SK-N-SH treated with all-trans-retinoic acid at 6 μM for 48 hours (cell line): Measurements from ENCODE around the gene NUP43.

ENCODE experiments used
- ATAC-seq: fragments of 200-7000 bp; cut with Tn5 transposase; 3 replicates; pipeline ENCODE4 v1.9.1; 2020; ENCODE audit warnings: mild to moderate bottlenecking, moderate library complexity
- ARNTL ChIP-seq: fragments of 450-650 bp; formaldehyde crosslinking; IDR thresholded peaks from 2 replicates; pipeline ENCODE4 v1.5.0; 2020; ENCODE audit warnings: low read depth, mild to moderate bottlenecking, moderate library complexity, borderline replicate concordance
- CREB5 ChIP-seq: fragments of 250-450 bp; sonication (Bioruptor Pico); IDR thresholded peaks from 2 replicates; pipeline ENCODE4 v1.5.1; 2020; ENCODE audit warnings: low read depth, mild to moderate bottlenecking, moderate library complexity
- CSDC2 ChIP-seq: fragments of 250-450 bp; sonication (Bioruptor Pico); IDR thresholded peaks from 2 replicates; pipeline ENCODE4 v1.5.0; 2020; ENCODE audit warnings: mild to moderate bottlenecking, moderate library complexity
- CSRNP3 ChIP-seq: fragments of 250-450 bp; sonication (Bioruptor Pico); IDR thresholded peaks from 2 replicates; pipeline ENCODE4 v1.5.1; 2021; ENCODE audit warnings: mild to moderate bottlenecking, moderate library complexity
- ESRRG ChIP-seq: fragments of 250-450 bp; sonication (Bioruptor Pico); IDR thresholded peaks from 2 replicates; pipeline ENCODE4 v1.6.1; 2021; ENCODE audit warnings: mild to moderate bottlenecking
- GLIS3 ChIP-seq: fragments of 250-450 bp; sonication (Bioruptor Pico); IDR thresholded peaks from 2 replicates; pipeline ENCODE4 v1.5.0; 2020; ENCODE audit warnings: mild to moderate bottlenecking, moderate library complexity
- ISL1 ChIP-seq: fragments of 250-450 bp; sonication (Bioruptor Pico); IDR thresholded peaks from 2 replicates; pipeline ENCODE4 v2.1.2; 2022; ENCODE audit warnings: mild to moderate bottlenecking, moderate library complexity
- OSR1 ChIP-seq: fragments of 250-450 bp; sonication (Bioruptor Pico); IDR thresholded peaks from 2 replicates; pipeline ENCODE4 v1.8.0; 2022; ENCODE audit warnings: moderate library complexity, mild to moderate bottlenecking, inconsistent platforms
- PATZ1 ChIP-seq: fragments of 250-450 bp; sonication (Bioruptor Pico); IDR thresholded peaks from 2 replicates; pipeline ENCODE4 v1.8.0; 2020; ENCODE audit warnings: mild to moderate bottlenecking, moderate library complexity, borderline replicate concordance
- POU6F1 ChIP-seq: fragments of 250-450 bp; sonication (Bioruptor Pico); IDR thresholded peaks from 2 replicates; pipeline ENCODE4 v1.8.0; 2021; ENCODE audit warnings: low read depth, mild to moderate bottlenecking, moderate library complexity, borderline replicate concordance
- PPARA ChIP-seq: fragments of 250-450 bp; sonication (Bioruptor Pico); IDR thresholded peaks from 2 replicates; pipeline ENCODE4 v1.5.0; 2020; ENCODE audit warnings: mild to moderate bottlenecking, borderline replicate concordance
- RARB ChIP-seq: fragments of 250-450 bp; sonication (Bioruptor Pico); IDR thresholded peaks from 2 replicates; pipeline ENCODE4 v1.8.0; 2021; ENCODE audit warnings: mild to moderate bottlenecking, moderate library complexity
- SNAI2 ChIP-seq: fragments of 250-450 bp; sonication (Bioruptor Pico); IDR thresholded peaks from 2 replicates; pipeline ENCODE4 v1.5.0; 2020; ENCODE audit warnings: mild to moderate bottlenecking, moderate library complexity
- TCF4 ChIP-seq: fragments of 250-450 bp; sonication (Bioruptor Pico); IDR thresholded peaks from 2 replicates; pipeline ENCODE4 v1.8.0; 2021; ENCODE audit warnings: mild to moderate bottlenecking, moderate library complexity, borderline replicate concordance
- TOX ChIP-seq: fragments of 250-450 bp; sonication (Bioruptor Pico); IDR thresholded peaks from 2 replicates; pipeline ENCODE4 v1.8.0; 2021; ENCODE audit warnings: mild to moderate bottlenecking, moderate library complexity, borderline replicate concordance
- TSHZ2 ChIP-seq: fragments of 250-450 bp; sonication (Bioruptor Pico); IDR thresholded peaks from 2 replicates; pipeline ENCODE4 v1.5.0; 2020; ENCODE audit warnings: mild to moderate bottlenecking, moderate library complexity
- ZC3H10 ChIP-seq: fragments of 250-450 bp; sonication (Bioruptor Pico); IDR thresholded peaks from 2 replicates; pipeline ENCODE4 v1.5.1; 2021; ENCODE audit warnings: mild to moderate bottlenecking, moderate library complexity
- ZFP3 ChIP-seq: fragments of 250-450 bp; sonication (Bioruptor Pico); IDR thresholded peaks from 2 replicates; pipeline ENCODE4 v1.5.0; 2020; ENCODE audit warnings: mild to moderate bottlenecking, moderate library complexity
- ZFP30 ChIP-seq: fragments of 450-650 bp; formaldehyde crosslinking; IDR thresholded peaks from 2 replicates; pipeline ENCODE4 v1.5.0; 2022; ENCODE audit warnings: mild to moderate bottlenecking, moderate library complexity
- ZNF70 ChIP-seq: fragments of 450-650 bp; formaldehyde crosslinking; IDR thresholded peaks from 2 replicates; pipeline ENCODE4 v1.5.0; 2020; ENCODE audit warnings: mild to moderate bottlenecking, moderate library complexity

The NUP43 gene

GRCh38 chr6:149696901-149697300 is 49.4 kb downstream of the NUP43 start:
- peak; percentile 27; the same call in 2 of the 3 replicates for ATAC-seq
- TF ChIP-seq ISL1 (CRISPR knock-in tag) (peak; percentile 37; the same call in 1 of the 2 replicates), POU6F1 (no peak)
- TF ChIP-seq, all 23 proteins: peak for 1

- no peak for ATAC-seq
- TF ChIP-seq RARB (CRISPR knock-in tag) = no peak
- TF ChIP-seq ARNTL (CRISPR knock-in tag) = no peak
- no peak for TF ChIP-seq ISL1 (CRISPR knock-in tag)
- no peak for TF ChIP-seq TCF4 (CRISPR knock-in tag)
- no peak for TF ChIP-seq SNAI2 (CRISPR knock-in tag)
- no peak for TF ChIP-seq ZC3H10 (CRISPR knock-in tag)
- no peak for TF ChIP-seq ZFP30
These were observed 51.4 kb downstream of the NUP43 start for GRCh38 chr6:149694921-149695320.

- no peak for ATAC-seq
- TF ChIP-seq ZFP30 (no peak), GLIS3 (CRISPR knock-in tag) (no peak), CSDC2 (CRISPR knock-in tag) (no peak), PATZ1 (CRISPR knock-in tag) (no peak), ZFP3 (CRISPR knock-in tag) (no peak), ARNTL (CRISPR knock-in tag) (no peak), ZNF70 (no peak), RARB (CRISPR knock-in tag) (no peak)
- TF ChIP-seq, all 23 proteins: peak for 0
These were observed 55.1 kb downstream of the NUP43 start for GRCh38 chr6:149691201-149691600.

GRCh38 chr6:149686230-149686629 is 60.1 kb downstream of the NUP43 start:
- no peak for TF ChIP-seq CSRNP3 (CRISPR knock-in tag)
- TF ChIP-seq CREB5 (CRISPR knock-in tag) = no peak
- no peak for TF ChIP-seq OSR1 (CRISPR knock-in tag)
- no peak for TF ChIP-seq ZFP3 (CRISPR knock-in tag)
- no peak for ATAC-seq

- ATAC-seq = no peak
- no peak for TF ChIP-seq CSRNP3 (CRISPR knock-in tag)
- no peak for TF ChIP-seq RARB (CRISPR knock-in tag)
- TF ChIP-seq POU6F1 = no peak
- no peak for TF ChIP-seq PPARA (CRISPR knock-in tag)
- no peak for TF ChIP-seq GLIS3 (CRISPR knock-in tag)
- no peak for TF ChIP-seq ISL1 (CRISPR knock-in tag)
- TF ChIP-seq TSHZ2 = no peak
- no peak for TF ChIP-seq ZFP3 (CRISPR knock-in tag)
- TF ChIP-seq ARNTL (CRISPR knock-in tag) = no peak
- TF ChIP-seq TCF4 (CRISPR knock-in tag) = no peak
- no peak for TF ChIP-seq ESRRG (CRISPR knock-in tag)
- no peak for TF ChIP-seq TOX
- TF ChIP-seq CSDC2 (CRISPR knock-in tag) = no peak
- no peak for TF ChIP-seq OSR1 (CRISPR knock-in tag)
- no peak for TF ChIP-seq ZFP30
- no peak for TF ChIP-seq ZC3H10 (CRISPR knock-in tag)
- TF ChIP-seq ZNF70 = no peak
These were observed 63.0 kb downstream of the NUP43 start for GRCh38 chr6:149683256-149683859.
